Liver (tissue), 3 donors: ENCODE measurements around the gene AGPAT1.

Experiments used
- GABPA ChIP-seq, 2 donors: IDR thresholded peaks in 1 of 2; conservative IDR thresholded peaks in 1 of 2; 2 replicates each; pipeline ENCODE4 v1.6.1; 2016; ENCODE audit warnings: antibody characterized with exemption in 2 of 2, mild to moderate bottlenecking in 1 of 2, moderate library complexity in 1 of 2
- JUND ChIP-seq, 2 donors: IDR thresholded peaks; 2 replicates each; pipeline ENCODE4 v1.6.1; 2016; ENCODE audit warnings: antibody characterized with exemption in 2 of 2
- SP1 ChIP-seq: IDR thresholded peaks from 2 replicates; pipeline ENCODE4 v1.6.1; 2018; ENCODE audit warnings: antibody characterized with exemption, mild to moderate bottlenecking
- TAF1 ChIP-seq: conservative IDR thresholded peaks from 2 replicates; pipeline ENCODE4 v1.6.1; 2016; ENCODE audit warnings: antibody characterized with exemption, mild to moderate bottlenecking
- TF ChIP-seq, protein P1 (sequence below): fragments of 150-350 bp; IDR thresholded peaks from 2 replicates; pipeline ENCODE4 v1.5.1; 2017; ENCODE audit warnings: improper control_type of control experiment, low read depth, low read length; ENCODE audit not compliant: missing input control
- TF ChIP-seq, protein P2 (sequence below): IDR thresholded peaks from 2 replicates; pipeline ENCODE4 v1.6.1; 2016; ENCODE audit warnings: antibody characterized with exemption, mild to moderate bottlenecking
- TF ChIP-seq, protein P3 (sequence below): IDR thresholded peaks from 2 replicates; pipeline ENCODE4 v1.6.1; 2016; ENCODE audit warnings: antibody characterized with exemption
- donor health status: healthy.
- donor health status: healthy.

DNA sequence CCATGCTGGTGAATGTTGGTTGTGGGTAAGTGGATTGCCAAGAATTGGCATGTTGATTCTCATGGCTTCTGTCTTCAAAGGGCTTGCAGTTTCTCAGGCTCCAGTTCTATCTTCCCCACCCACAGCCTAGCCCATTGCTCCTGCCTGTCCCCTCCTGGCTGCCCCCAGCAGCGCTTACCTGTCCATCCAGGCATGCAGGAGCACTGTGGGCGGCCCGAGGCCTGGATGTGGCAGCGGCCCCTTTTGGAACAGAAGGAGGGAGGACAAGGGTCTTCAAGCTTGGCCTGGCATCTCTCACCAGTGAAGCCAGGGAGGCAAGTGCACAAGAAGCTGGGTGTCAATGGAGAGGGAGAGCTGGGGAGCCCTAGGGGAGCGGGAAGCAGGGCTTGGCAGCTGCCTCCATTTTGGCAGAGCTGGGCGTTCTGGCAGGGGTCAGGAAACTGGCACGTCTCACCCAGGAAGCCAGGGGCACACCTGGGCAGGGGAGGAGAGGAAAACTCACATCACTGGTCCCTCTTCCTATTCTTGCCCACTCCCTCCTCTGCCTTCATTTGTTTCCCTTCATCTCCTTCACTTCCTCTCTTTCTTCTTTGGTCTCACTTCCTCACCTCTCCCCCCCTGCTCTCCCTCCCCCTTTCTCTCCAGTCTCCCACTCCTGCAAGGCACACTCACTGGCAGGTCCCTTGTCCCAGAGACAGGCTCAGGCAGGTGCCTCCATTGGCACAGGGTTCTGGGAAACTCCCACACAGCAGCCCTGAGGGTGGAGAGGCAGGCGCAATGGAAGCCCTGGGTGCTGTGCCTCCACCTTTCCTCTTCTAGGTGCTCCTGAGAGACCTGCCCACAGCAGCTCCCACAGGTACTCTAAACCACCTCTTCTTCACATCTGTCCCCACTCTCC lies 46.7 kb upstream of the AGPAT1 start:
- TF ChIP-seq GABPA (IDR thresholded peaks at IDR 0.05 in 1 of 2, conservative IDR thresholded peaks at IDR 0.05 in 1 of 2) (no peak), TAF1 (no peak), JUND (IDR thresholded peaks at IDR 0.05) (no peak), SP1 (no peak)
- TF ChIP-seq, protein P1, sequence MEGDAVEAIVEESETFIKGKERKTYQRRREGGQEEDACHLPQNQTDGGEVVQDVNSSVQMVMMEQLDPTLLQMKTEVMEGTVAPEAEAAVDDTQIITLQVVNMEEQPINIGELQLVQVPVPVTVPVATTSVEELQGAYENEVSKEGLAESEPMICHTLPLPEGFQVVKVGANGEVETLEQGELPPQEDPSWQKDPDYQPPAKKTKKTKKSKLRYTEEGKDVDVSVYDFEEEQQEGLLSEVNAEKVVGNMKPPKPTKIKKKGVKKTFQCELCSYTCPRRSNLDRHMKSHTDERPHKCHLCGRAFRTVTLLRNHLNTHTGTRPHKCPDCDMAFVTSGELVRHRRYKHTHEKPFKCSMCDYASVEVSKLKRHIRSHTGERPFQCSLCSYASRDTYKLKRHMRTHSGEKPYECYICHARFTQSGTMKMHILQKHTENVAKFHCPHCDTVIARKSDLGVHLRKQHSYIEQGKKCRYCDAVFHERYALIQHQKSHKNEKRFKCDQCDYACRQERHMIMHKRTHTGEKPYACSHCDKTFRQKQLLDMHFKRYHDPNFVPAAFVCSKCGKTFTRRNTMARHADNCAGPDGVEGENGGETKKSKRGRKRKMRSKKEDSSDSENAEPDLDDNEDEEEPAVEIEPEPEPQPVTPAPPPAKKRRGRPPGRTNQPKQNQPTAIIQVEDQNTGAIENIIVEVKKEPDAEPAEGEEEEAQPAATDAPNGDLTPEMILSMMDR, result no peak
- TF ChIP-seq, protein P2, sequence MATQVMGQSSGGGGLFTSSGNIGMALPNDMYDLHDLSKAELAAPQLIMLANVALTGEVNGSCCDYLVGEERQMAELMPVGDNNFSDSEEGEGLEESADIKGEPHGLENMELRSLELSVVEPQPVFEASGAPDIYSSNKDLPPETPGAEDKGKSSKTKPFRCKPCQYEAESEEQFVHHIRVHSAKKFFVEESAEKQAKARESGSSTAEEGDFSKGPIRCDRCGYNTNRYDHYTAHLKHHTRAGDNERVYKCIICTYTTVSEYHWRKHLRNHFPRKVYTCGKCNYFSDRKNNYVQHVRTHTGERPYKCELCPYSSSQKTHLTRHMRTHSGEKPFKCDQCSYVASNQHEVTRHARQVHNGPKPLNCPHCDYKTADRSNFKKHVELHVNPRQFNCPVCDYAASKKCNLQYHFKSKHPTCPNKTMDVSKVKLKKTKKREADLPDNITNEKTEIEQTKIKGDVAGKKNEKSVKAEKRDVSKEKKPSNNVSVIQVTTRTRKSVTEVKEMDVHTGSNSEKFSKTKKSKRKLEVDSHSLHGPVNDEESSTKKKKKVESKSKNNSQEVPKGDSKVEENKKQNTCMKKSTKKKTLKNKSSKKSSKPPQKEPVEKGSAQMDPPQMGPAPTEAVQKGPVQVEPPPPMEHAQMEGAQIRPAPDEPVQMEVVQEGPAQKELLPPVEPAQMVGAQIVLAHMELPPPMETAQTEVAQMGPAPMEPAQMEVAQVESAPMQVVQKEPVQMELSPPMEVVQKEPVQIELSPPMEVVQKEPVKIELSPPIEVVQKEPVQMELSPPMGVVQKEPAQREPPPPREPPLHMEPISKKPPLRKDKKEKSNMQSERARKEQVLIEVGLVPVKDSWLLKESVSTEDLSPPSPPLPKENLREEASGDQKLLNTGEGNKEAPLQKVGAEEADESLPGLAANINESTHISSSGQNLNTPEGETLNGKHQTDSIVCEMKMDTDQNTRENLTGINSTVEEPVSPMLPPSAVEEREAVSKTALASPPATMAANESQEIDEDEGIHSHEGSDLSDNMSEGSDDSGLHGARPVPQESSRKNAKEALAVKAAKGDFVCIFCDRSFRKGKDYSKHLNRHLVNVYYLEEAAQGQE, result no peak
- TF ChIP-seq, protein P3, sequence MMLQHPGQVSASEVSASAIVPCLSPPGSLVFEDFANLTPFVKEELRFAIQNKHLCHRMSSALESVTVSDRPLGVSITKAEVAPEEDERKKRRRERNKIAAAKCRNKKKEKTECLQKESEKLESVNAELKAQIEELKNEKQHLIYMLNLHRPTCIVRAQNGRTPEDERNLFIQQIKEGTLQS, result no peak
